Effector CD8-positive, alpha-beta T cell (primary cell): Measurements from ENCODE around the gene UBE4A.
A peak's percentile ranks its signal among the peaks of the same experiment; 100 is the strongest.

Experiments used
- DNase-seq: peaks from one replicate; lab custom pipeline; 2025; lab: John Stamatoyannopoulos, UW
- total RNA-seq, 4 experiments: gene quantifications; one replicate each; lab custom pipeline; 2026; lab: John Stamatoyannopoulos, UW

Gene UBE4A
- total RNA-seq = 149 to 226 (median 191) reads per million in 4 experiments

DNA sequence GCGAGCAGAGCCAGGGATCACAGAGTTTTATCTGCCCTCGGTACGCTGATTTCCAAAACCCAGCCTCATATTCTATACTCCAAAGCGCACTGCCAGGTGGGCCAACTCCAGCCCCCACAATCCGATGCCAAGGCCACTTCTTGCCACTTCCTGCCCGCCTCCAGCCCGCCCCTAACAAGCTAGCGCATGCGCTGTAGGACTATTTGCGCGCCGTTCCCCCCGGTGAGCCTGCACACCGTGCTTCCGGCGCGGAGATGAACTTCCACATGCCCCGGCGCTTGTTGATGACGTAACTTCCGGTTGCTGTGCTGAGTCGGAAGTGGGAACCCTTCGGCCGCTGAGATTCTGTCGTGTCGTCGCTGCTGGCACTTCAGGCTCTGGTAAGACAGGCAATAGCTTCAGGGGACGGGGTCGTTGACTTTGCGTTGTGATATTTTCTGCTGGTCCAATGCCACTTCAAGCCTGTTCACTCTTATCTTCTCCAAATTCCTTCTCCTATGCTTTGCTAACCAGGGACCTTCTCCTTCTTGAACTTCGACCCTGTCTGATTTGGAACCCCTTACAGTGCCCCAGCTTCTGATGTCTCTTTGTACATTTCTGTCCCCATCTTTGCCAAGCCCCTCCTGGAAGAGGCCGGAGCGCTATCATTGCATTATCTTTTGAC lies at the start of gene UBE4A:
Gene UBE4A (plus strand): TSS at position 306 of the 664 bp plus-strand sequence. CDS start 5,481 bp downstream, outside the sequence.
- peak; percentile 91 for DNase-seq

DNA sequence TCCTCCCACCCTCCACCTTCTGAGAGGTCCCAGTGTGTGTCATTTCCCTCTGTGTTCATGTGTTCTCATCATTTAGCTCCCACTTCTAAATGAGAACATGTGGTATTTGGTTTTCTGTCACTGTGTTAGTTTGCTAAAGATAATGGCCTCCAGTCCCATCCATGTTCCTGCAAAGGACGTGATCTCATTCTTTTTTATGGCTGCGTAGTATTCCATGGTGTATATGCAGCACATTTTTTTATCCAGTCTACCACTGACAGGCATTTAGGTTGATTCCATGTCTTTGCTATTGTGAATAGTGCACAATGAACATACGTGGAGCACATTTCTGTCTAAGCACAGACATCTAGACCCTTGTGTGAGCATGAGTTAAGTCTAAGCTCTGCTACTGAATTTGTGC lies 49.1 kb upstream of the UBE4A start:
- no peak for DNase-seq

DNA sequence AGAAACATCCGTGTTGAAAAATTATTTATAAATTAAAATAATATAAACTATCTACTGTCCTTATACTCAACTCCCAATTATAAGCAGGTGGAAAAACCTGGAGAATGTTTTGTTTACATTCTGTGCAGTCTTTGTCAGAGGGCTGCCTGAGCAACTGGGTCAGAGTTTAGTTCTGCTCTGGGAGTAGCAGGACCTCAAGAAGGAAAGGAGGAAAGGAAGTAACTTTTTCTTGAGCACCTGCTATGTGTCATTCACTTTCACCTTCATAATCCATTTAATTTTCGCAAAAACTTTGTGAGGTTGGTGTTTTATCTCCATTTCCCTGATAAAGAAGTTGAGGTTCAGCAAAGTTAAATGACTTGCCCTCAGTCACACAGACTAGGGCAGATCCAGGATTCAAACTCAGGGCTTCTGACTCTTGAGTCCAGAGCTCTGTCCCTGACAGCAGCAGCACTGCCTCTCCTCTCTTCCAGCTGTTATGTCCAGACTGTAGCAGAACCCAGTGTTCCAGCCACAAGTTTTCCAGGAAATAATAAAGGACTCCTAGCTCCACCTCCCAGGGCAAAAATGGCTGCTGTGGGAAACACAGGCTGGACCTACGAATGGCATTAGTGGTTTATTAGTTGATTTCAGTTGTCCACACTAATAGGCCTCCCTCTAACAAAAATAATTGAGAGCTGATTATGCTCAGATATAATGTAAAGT lies 48.5 kb upstream of the UBE4A start:
- no peak for DNase-seq

- DNase-seq = no peak
These were observed 47.9 kb upstream of the UBE4A start for GRCh38 chr11:118311518-118311917.

DNA sequence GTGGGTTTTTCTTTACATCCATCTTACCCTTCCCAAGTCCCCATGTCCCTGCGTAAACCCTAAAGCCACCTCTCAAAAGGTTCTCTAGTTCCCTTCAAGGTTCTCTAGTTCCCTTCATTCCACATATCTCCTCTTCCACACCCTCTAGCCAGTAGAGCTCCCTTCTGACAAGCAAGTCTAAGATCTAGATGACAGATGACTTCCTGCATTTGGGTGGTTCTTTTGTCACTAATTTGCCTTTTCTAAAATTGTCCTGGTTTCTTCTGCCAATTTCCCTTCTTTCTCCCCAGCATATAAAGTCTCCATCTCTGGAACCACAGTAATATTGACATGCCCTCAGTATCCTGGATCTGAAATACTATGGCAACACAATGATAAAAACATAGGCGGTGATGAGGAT lies 47.1 kb upstream of the UBE4A start:
- DNase-seq = no peak

GRCh38 chr11:118313242-118313641 lies 46.2 kb upstream of the UBE4A start:
- DNase-seq = no peak

DNA sequence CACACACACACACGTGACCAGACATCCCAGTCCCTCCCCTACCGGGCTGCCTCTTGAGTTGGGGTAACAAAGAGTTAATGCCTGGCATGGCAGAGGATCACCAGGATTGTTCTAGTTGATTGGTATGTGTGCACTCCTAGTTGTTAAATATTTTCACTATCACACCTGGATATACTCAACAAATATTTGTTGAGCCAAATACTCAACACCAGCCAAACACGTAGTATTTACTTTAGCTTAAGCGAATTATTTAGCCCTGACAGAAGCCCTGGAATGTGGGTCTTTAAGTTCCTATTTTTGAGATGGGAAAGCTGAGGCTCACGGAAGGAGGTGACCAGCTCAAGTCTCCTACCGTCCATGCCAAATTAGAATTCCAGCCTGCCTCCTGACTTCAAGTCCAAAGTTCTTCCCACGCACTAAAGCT lies 44.4 kb upstream of the UBE4A start:
- no peak for DNase-seq

- no peak for DNase-seq
These were observed 41.3 kb upstream of the UBE4A start for GRCh38 chr11:118318124-118318523.

DNA sequence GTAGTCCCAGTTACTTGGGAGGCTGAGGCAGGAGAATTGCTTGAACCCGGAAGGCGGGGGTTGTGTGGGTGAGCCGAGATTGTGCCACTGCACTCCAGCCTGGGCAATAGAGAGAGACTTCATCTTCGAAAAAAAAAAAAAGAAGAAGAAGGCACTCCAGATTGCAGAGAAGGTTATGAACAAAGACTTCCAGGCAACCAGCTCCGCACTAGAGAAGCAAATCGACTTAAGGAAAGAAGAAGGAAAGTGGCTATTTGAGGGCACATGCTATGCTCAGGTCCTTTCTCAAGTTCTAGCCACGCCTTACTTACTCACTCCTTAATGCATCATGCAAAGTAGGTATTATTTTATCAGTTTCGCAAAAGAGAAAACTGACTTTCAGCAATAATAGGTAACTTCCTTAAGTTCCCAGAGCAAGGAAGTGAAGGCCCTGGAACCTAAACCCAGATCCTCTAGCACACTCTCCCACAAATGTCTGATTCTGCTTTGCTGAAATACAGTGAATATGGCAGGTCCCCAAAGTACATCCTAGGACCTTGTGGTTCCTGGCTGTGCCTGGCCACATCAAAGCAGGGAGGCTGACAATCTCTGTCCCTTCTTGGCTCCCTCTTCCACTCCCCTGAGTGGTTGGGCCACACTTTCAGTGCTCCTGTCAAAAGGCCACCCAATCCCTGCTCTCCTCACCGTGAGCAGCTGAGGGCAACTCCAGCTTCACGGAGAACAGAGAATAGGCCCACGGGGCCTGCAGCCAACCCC lies 40.6 kb upstream of the UBE4A start:
- DNase-seq = no peak

DNA sequence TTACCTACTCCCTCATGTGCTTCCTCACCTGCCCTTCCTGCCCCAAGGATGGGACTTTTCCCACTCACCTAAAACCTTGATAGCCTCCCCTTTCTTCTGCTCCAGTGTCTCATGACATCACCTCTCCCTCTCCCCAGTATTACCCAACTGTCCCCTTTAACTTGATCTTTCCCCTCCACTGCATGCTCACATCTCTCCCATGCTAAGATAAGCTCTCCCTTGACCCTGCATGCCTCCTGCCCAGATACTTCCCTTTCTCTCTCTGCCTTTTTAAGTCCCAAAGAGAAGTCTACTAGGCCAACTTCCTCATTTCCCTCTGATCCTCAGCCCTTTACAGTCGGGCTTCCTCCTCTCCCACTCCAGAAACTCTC lies 40.1 kb upstream of the UBE4A start:
- DNase-seq = no peak

GRCh38 chr11:118320515-118320914 lies 38.9 kb upstream of the UBE4A start:
- DNase-seq = no peak

- DNase-seq = no peak
These were observed 37.9 kb upstream of the UBE4A start for GRCh38 chr11:118321386-118322082.

DNA sequence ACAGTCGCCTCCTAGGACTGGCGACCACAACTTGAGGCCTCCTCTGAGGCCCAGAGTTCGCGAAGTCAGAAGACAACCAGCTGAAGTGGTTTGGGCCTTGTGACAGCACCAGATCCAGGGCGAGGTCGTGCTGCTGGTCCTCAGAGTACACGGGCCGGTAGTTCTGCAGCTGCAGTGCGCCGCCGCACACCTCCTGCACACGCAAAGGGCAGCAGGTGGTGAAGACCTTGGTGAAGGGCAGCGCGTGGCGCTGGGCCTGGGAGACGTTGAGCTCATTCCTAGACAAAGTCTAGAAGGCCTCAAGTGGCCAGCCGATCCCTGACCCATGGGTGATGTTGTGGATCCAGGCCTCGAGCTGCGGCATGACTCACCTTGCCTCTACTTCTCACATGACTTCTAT lies 36.7 kb upstream of the UBE4A start:
- DNase-seq = no peak

GRCh38 chr11:118325283-118325682 lies 34.1 kb upstream of the UBE4A start:
- DNase-seq = no peak

- no peak for DNase-seq
These were observed 30.7 kb upstream of the UBE4A start for GRCh38 chr11:118328745-118329144.

- no peak for DNase-seq
These were observed 24.7 kb upstream of the UBE4A start for GRCh38 chr11:118334745-118335144.

GRCh38 chr11:118338637-118339061 lies 20.8 kb upstream of the UBE4A start:
- peak; percentile 78 for DNase-seq

- no peak for DNase-seq
These were observed 20.0 kb upstream of the UBE4A start for GRCh38 chr11:118339281-118339961.

DNA sequence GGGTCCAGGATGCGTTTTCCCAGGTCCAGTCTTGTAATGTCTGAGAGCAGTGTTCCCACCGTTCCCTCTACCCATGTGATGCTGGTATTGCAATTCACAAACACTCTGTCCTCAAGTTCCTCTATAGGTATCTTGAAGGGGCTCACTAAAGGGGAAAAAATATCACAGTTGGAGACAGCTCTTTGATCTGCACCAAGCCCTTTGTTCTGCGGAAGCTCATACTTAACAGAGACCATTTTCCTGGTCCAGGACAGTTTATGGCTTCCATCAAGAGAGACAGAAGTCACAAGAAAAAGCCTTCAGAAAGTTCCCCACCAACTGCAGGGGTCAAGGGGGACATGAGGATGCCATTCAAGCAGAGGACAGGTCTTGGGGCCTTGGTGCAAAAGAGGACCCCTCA lies 19.0 kb upstream of the UBE4A start:
- no peak for DNase-seq

DNA sequence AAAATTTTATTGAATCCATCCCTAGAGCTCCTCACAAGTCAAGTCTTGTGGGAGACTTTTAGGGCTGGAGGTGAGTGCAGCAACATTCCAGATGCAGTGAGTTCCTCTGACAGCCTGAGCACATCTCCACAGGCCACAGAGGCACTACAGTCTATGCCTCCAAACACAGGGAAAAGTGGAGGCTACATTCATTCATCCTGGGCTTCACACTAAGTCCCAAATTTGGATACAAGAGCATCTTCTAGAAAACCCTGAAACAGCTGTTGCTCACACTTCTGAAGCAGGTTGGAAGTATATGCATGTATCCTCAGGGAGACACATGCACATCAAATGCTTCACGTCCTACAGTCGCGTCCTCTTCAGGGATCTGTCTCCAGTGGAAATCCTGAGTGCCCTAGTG lies 18.1 kb upstream of the UBE4A start:
- no peak for DNase-seq

DNA sequence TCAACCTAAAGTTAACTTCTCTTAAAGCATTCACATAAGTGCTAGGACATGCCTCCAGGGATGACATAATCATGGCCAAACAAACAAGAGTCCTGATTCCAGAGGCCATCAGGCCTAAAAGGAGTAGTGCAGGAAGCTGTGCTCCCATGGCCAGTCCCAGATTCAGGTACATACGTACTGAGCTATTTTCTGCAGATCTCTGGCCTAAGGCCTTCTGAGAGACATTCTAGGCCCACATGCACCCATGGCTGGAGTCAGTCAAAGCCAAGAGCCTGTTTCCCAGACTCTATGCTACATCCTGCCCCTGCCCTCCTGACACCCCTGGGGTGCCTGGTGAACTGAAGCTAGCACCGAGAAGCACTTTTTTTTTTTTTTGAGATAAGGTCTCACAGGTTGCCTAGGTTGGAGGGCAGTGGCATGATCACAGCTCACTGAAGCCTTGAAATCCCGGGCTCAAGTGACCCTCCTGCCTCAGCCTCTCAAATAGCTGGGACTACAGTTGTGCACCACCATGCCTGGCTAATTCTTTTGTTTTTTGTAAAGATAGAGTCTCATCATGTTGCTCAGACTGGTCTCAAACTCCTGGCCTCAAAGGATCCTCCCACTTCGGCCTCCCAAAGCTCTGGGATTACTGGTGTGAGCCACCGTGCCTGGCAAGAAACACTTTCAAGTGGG lies 17.4 kb upstream of the UBE4A start:
- no peak for DNase-seq
